Middle frontal gyrus (tissue), 1 donor: Measurements from ENCODE around the gene DOCK3.
"Not testable (repeated sequence)": the region's sequence is repeated elsewhere in the genome, so short reads cannot be mapped to it uniquely, and the experiment has no call there.

Source experiments
- DNase-seq: peaks from one replicate; pipeline ENCODE4 v3.0.0-alpha.2; 2015; ENCODE audit warnings: low spot score; ENCODE audit errors: extremely low spot score

The DOCK3 gene

DNA sequence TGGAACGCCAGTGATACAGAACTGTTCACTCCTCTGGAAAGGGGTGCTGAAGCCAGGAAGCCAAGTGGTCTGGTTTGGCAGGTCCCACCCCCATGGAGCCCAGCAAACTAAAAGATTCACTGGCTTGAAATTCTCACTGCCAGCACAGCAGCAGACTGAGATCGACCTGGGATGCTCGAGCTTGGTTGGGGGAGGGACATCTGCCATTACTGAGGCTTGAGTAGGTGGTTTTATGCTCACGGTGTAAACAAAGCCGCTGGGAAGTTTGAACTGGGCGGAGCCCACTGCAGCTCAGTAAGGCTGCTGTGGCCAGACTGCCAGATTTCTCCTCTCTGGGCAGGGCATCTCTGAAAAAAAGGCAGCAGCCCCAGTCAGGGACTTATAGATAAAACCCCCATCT lies 417.4 kb downstream of the DOCK3 start:
- not testable (repeated sequence) for DNase-seq

DNA sequence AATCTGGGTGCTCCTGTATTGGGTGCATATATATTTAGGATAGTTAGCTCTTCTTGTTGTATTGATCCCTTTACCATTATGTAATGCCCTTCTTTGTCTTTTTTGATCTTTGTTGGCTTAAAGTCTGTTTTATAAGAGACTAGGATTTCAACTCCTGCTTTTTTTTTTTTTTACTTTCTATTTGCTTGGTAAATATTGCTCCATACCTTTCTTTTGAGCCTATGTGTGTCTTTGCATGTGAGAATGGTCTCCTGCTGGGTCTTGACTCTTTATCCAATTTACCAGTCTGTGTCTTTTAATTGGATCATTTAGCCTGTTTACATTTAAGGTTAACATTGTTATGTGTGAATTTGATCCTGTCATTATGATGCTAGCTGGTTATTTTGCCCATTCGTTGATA lies 420.1 kb downstream of the DOCK3 start:
- DNase-seq: not testable (repeated sequence)

DNA sequence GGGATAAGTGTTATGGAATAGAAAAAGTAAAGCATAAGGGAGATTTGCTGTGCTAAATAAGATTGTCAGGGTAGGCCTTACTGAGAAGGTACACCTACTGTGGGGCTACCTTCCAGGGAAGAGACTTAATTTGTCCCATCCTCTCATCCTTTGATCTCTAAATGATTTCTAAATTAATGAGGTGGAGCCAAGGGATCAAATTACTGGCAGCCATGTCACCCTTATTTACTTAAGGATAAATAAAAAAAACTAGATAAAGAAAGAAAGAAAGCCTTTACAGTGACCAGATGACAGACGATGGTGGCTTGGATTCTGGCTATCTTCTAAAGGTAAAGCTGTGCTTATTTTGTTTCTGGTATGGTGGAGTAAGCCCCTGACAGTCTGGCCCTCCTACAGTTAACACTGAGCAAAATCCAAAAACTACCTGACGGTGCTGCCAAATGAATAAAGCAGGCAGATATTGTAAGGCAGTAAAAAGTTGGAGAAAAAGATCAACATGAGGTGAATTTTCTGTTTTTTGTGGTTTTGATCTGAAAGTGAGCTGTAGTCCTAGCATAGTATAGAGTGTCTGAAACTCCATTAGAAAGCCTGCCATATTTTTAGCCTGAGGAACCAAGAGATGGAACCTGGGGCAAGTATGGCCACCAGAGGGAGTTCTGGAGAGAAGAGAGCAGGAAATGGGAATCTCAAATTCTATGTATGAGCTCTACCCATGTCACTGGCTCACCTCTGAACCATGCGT lies 425.2 kb downstream of the DOCK3 start:
- DNase-seq: no peak

DNA sequence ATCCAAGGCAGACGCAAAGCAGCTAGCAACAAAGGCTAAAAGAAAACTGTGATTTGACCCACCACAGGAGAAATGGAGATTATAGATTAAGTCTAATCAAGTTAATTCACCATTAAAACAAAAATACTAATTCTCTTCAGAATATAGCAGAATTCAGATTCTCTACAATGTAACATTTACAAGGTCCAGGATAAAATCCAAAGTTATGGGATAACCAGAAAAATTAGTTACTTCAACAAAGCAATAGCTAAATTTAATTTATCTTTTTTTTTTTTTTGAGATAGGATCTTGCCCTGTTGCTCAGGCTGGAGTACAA lies 425.8 kb downstream of the DOCK3 start:
- DNase-seq: no peak

DNA sequence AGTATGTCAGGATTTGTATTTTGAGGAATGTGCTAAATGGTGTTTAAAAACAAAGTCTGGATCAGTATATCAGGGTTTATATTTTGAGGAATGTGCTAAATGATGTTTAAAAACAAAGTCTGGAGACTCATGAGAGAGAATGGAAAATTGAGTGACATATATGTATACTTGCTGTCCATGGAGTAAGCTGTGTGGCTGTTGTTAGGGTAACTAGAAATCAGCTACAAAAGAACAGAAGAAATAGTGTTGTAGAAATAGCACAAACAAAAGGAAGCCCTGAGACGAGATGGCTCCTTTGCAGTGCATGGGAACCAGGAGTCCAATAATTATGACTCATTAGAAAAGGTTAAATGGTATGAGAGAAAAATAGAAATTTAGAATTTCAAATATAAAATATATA lies 427.7 kb downstream of the DOCK3 start:
- no peak for DNase-seq

DNA sequence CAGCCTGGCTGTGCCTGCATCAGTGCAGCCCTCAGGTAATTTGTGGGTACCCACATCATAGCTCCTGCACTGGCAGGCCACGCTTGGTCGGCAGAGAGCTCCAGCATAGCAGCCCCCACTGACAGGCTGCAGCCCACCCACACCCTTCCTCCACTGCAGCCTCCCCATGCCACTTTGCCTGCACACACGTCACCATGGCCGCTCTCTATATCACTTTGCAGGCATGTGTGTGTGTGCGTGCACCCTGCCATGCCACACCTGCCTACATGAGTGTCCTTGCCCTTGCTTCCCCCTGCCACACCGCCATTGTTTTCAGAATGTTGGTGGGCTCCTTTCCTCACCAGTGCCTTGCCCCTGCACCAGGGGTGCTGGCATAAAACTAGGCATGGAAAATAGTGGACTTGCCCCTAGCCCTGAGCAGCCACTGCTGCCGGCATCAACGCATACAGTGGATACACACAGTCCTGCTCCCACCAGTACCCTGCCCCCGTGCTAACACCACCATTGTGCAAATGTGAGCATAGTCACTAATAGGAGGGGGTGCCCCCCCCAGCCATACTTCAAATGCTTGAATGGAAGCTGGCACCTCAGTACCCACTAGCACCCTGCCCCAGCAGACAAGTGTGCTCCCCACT lies 431.6 kb downstream of the DOCK3 start:
- no peak for DNase-seq

DNA sequence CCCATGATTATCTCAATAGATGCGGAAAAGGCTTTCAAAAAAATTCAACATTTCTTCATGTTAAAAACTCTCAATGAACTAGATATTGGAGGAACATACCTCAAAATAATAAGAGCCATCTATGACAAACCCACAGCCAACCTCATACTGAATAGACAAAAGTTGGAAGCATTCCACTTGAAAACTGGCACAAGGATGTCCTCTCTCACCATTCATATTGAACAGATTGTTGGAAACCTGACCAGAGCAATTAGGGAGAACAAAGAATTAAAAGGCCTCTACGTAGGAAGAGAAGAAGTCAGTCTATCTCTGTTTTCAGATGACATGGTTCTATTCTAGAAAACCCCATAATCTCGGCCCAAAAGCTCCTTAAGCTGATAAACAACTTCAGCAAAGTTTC lies 435.9 kb downstream of the DOCK3 start:
- DNase-seq: no peak

DNA sequence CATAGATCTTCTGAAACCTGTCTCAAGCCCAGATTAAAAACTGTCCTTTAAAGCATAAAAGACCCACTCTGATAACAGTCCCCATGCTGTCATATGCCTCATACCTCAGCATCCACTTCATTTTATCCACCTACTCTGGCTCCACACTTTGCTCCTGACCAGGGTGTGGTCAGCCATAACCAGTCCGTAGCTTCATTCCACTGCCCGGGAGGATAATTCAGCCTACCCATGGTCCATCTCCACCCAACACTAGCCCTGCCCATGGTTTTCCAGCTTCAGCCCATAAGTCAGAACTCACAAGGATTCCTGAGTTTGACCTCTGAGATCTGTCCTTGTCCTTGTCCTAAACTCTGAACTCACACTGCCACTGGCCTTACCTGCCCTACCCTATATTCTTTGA lies 448.2 kb downstream of the DOCK3 start:
- no peak for DNase-seq

DNA sequence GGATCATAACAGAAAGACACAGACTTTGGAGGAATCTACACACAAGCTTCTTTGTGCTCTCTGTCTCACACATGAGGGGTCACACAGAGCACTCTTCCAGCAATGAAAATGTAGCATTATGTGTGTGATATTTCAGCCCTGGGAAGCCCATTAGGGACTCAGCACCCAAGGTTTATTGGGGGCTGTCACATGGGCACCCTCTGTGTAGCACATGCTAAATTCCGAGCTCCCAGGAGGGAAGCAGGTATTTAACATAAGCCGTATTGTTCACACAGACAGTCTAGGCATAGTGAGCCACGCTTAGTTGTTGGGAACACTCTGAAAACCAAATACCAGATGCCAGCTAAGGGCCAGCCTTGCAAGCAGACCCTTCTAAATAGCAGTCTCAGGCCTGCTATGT lies 448.8 kb downstream of the DOCK3 start:
- DNase-seq: no peak

DNA sequence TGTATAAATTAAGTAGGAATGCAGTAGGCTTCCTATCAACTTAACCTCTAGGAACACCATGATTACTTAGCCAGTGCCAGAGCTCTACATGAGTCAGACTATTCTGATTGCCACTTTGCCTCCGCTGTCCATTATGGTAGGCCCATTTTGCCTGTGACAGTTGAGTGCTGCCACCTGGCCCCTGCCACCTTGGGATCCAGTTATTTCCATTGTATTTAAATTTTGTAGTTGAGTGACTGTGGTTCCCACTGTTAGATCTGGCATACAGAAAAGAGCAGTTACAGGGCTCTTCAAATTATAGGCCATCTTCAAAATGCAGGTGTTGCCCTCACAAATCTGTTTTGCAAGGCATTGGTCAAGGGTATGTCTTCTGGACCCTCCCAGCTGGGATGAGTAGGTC lies 456.9 kb downstream of the DOCK3 start:
- not testable (repeated sequence) for DNase-seq

DNA sequence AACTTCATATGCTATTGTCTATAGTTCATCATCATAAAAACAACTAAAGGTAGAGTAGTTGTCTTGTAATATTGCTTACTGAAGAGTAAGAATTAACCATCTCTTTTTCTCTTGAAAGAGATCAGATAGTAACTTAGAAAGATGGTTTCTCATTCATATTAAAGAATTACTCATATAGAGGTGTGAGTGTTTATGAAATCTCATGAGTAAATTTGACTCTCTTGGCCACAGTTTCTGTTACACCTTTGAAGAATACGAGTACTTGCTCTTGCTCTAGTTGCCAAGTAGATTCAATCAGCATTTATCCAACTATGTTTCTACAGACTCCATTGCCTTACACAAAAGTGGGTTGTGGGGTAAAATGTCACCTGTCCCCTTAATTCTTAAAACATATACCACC lies 463.0 kb downstream of the DOCK3 start:
- DNase-seq: no peak

DNA sequence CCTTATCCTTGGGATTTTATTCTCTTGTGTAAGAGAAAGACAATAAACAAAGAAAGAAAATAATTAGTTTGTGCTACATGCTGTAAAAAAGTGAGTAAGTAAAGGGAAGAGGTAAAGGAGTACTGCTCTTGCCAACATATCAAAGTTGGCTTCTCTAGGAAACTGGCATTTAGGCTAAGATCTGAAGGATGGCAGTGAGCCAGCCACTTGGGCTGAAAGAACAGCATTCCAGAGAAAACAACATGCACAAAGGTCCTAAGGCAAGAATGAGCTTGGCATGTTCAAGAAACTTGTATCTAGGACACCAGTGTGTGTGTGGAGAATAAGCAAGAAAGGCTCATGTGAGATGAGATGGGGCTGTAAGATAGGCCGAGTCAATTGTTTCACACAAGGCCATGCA lies 464.9 kb downstream of the DOCK3 start:
- no peak for DNase-seq

DNA sequence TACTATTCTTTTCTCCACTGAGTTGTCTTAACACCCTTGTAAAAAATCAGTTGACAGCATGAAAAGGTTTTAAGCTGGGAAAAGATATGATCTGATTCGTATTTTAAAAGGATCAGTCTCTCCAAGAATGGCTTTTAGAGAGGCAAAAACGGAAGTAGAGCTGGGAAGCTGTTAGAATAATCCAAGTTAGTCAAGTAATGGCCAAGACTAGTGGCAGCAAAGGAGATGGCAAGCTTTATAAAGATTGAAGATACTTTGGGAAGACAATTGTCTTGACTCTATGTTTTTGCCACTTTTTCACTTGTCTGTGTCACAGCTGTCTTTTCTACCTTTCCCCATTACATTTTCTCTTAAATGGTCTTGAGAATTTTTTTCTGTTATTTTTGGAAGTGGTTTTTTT lies 466.8 kb downstream of the DOCK3 start:
- no peak for DNase-seq

DNA sequence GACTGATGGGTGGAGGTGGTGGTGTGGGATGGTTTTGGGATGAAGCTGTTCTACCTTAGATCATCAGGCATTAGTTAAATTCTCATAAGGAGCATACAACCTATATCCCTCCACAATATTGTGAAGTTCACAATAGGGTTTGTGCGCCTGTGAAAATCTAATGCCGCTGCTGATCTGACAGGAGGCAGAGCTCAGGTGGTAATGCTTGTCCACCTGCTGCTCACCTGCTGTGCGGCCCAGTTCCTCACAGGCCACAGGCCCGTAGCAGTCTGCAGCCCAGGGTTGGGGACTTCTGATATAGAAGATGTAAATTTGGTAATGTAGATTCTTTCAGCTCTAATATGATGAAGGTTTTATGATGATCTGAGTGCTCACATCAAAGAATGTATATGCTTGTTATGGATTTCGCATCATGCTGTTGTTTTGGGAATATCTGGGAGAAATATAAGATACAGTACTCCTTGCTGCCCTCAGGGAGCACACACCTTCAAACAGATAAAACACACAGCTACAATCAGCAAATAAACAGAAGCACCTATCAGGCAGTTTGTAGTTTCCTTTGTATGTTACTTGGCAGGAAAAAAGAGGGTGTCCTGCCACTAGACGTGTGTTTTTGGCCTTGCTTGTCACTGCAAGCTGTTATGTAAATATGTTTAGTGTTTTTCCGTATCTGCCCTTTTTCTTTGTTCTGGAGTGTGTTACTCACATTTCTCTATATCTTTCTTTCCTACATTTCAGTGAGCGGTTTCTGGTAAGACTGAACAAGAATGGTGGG lies 471.3 kb downstream of the DOCK3 start:
- DNase-seq: no peak

DNA sequence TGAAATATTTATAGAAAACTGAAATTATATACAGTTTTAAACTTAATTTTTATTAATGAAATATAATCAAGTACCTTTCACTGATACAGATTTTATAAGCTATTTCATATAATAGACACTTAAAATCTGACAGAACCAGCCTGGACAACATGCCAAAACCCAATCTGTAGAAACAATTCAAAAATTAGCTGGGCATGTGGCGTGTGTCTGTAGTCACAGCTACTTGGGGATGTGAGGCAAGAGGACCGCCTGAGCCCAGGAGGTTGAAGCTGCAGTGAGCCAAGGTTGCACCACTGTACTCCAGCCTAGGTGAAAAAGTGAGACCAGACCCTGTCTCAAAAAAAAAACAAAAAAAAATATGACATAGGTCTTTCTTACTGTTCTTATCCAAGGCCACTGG lies 472.1 kb downstream of the DOCK3 start:
- no peak for DNase-seq

DNA sequence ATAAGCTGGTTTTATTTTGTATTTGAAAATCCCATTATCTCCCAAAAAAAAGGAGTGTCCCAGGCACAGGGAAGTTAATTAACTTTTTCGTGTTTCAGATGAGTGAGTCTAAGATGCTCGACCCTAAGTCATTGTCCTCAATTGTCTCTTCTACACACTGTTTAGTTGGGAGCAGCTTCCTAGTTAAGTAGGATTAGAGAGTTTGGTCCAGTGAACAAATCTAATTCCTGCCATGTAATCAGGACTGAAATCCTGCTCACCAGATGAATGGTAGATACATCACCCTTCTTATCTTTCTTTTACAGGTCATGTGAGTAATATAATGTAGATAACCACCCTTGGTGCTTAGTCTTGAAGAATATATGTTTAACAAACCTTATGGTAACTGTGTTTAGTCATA lies 481.4 kb downstream of the DOCK3 start:
- DNase-seq: no peak

DNA sequence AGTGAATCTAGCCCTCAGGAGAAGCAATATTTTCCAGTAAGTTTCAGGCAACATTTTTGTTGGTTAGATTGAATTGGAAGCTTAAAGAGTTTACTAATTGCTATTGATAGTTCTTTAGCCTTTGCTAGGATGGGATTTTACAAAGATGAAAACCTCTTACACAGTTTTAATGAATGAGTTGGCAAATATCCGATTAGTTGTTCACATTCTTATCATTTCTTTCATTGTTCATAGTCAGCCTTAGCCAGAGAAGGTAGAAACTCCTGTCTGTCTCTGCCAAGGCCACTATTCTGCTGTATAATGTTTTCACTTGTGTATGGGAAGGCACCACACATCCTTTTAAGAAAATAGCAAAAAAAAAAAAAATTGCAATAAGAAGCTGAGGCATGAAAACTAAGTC lies 488.3 kb downstream of the DOCK3 start:
- DNase-seq: no peak

DNA sequence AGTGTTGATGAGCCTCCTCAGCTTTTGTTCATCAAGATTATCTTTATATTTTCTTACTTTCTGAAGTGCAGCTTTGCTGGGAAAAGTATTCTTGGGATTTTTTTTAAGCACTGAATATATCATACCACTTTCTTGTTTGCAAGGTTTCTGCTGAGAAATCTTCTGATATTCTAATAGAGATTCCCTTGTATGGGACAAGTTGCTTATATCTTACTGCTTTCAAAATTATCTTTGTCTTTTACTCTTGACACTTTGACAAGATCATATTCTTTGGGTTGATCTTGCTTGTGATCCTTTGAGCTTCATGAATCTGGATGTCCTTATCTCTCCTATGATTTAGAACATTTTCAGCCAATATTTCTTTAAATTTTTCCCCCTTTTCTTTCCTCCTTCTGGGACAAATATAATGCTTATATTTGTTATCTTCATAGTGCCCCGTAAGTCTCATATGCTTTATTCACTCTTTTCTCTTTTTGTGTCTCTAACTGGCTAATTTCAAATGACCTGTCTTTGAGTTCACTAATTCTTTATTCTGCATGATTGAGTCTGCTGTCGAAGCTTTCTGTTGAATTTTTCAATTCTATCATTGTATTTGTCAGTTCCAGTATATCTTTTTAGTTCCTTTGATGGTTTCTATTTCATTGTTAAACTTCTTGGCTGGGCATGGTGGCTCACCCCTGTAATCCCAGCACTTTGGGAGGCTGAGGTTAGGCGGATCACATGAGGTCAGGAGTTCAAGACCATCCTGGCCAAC lies 499.0 kb downstream of the DOCK3 start:
- no peak for DNase-seq

DNA sequence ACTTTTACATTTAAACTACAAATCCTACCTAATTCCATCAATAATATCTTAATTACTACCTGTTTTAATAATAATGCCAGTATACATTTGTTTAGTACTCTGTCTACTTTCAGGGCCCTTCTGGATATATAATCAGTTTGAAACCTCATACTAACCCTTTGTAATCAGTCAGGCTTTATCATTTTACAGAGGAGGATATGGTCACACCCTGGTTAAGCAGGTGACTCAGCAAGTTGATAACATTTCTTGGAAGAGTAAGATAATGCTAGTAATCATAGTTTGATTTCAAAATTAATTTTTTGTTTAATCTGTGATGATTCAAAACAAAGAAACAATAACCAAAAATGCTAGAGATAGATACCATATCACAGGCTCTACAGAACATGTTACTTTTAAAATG lies 502.2 kb downstream of the DOCK3 start:
- no peak for DNase-seq

DNA sequence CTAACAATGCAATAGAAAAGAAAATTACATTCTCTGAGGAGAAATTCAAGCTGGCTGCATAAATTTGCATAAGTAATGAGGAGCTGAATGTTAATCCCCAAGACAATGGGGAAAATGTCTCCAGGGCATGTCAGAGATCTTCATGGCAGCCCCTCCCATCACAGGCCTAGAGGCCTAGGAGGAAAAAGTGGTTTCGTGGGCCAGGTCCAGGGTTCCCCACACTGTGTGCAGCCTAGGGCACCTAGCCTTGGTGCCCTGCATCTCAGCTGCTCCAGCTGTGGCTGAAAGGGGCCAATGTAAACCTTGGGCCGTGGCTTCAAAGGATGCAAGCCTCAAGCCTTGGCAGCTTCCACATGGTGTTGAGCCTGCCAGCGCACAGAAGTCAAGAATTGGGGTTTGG lies 511.7 kb downstream of the DOCK3 start:
- DNase-seq: not testable (repeated sequence)

DNA sequence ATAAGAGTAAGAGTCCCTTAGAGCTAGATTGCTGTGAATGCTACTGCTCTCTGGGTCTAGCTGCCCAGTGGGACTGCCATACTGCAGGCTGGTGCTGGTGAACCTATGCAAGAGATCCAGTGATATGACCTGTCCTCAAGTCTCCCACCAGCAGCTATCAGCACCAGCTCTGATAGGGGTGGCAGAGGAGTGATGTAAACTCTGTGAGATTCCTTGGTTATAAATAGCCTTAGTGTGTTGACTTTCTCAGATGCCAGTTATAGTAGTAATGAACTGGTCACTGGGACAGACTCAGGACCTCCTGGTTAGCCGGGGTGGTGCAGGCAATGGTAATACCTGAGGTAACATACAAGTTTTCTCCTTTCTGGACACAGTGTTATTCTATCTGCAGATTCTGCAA lies 515.5 kb downstream of the DOCK3 start:
- no peak for DNase-seq

DNA sequence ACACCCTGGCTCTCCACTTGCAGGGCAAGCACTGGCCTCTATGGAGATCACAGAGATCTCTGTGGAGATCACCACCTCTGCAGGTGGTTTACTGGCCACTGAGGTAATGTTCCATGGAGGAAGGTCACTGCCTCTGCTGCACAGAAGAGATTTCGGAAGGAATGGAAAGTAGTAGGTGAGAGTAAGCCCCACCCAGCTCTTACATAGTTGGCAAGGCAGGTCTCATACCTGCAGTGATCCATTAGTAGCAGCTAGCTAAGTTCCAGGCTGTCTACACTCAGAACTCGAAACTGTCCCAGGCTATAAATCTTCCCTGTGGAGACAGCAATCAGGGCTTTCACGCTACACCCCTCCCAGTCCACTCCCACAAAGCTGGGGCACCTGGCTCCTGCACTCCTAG lies 516.1 kb downstream of the DOCK3 start:
- no peak for DNase-seq
